ENCODE measurements around the gene FERMT2.

FERMT2 gene

GRCh38 chr14:52862632-52863333 is 88.1 kb downstream of the FERMT2 start:
- H3K27ac ChIP-seq: peak overlapping the region; percentile 81
- H3K36me3 ChIP-seq (ENCODE audit: insufficient read depth, low read length): peaks cover 32% of the 10 kb centered on the region
- no peak for TF ChIP-seq POLR2AphosphoS5 (IDR thresholded peaks at IDR 0.05; ENCODE audit: borderline replicate concordance, low read depth, low read length)
- no peak for TF ChIP-seq FOXP2 (optimal IDR thresholded peaks at IDR 0.05; ENCODE audit: control extremely low read depth, extremely low read length, insufficient read depth)
- no peak for TF ChIP-seq EZH2 (IDR thresholded peaks at IDR 0.05)
- no peak for DNase-seq (ENCODE audit: low read depth, low spot score)
- H3K4me3 ChIP-seq: no peak overlapping the region
- H3K9me3 ChIP-seq (ENCODE audit: low read depth, low read length): no peaks in the 10 kb centered on the region
- peak overlapping the region; percentile 4 for H3K9ac ChIP-seq (ENCODE audit: insufficient read length)

DNA sequence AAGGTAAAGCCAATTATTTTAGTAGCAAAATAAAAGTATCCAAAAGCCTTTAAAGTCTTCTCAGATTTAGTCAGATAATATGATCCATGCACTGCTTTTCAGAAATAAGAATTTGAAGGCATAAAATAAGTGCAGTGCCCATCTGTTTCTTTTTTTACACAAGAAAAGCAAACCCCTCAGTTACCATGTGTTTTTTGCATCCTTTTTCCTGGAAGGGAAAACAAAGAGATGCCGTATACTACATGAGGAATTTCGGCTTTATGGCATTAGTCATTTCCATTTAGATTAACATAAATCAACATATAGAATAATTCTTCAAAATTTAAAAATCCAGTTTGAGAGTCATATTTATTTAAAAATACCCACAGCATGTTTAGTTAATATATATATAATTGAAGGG is 89.4 kb downstream of the FERMT2 start:
- no peaks in the 10 kb centered on the region for H3K9me3 ChIP-seq (ENCODE audit: low read depth, low read length)
- TF ChIP-seq FOXP2 (optimal IDR thresholded peaks at IDR 0.05; ENCODE audit: control extremely low read depth, extremely low read length, insufficient read depth): no peak
- TF ChIP-seq EZH2 (IDR thresholded peaks at IDR 0.05): no peak
- TF ChIP-seq POLR2AphosphoS5 (IDR thresholded peaks at IDR 0.05; ENCODE audit: borderline replicate concordance, low read depth, low read length): no peak
- no peak overlapping the region for H3K9ac ChIP-seq (ENCODE audit: insufficient read length)
- no peak for DNase-seq (ENCODE audit: low read depth, low spot score)
- H3K27ac ChIP-seq: no peak overlapping the region
- peaks cover 35% of the 10 kb centered on the region for H3K36me3 ChIP-seq (ENCODE audit: insufficient read depth, low read length)
- H3K4me3 ChIP-seq: no peak overlapping the region

DNA sequence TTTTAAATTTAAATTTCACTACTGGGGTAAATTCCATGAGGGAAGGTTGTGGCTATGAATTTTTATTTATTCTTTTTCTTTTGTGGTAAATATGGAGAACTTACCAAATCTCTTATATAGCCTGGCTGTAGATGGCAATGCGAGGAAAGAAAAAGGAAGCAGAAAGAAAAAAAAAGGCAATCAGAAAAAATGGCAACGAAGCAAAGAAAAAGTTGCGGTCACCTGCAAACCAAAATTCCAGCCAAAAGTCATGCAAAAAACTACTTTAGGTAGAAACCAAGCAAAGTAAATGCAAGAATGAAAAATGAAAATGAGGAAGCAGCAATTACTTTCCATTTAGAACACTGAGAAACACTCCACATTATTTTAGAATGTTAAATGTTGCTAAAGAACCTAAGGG is 89.9 kb downstream of the FERMT2 start:
- no peak for TF ChIP-seq POLR2AphosphoS5 (IDR thresholded peaks at IDR 0.05; ENCODE audit: borderline replicate concordance, low read depth, low read length)
- no peak for TF ChIP-seq EZH2 (IDR thresholded peaks at IDR 0.05)
- no peak for TF ChIP-seq FOXP2 (optimal IDR thresholded peaks at IDR 0.05; ENCODE audit: control extremely low read depth, extremely low read length, insufficient read depth)

DNA sequence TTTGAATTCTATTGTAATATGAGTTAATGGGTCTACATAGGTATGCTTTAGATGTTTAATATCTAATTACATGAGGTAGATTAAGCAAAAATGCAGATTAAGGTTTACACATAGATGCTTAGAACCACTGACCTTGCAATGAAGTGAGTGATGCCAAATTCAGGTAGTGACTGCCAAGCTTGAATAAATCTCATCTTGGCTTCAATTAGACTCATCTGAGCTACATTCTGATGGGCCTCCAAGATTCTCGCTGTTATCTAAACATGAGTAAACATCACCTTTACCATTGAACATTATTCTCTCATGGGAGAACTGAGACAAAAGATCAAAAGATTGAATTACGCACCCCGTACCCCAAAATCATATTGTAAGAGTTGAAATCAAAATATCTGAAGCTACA is 90.6 kb downstream of the FERMT2 start:
- Histone ChIP-seq H3K36me3 (ENCODE audit: insufficient read depth, low read length) (peaks cover 35% of the 10 kb centered on the region), H3K4me3 (no peak overlapping the region), H3K27ac (no peak overlapping the region), H3K9ac (ENCODE audit: insufficient read length) (no peak overlapping the region), H3K9me3 (ENCODE audit: low read depth, low read length) (no peaks in the 10 kb centered on the region)
- no peak for DNase-seq (ENCODE audit: low read depth, low spot score)
- TF ChIP-seq EZH2 (IDR thresholded peaks at IDR 0.05): no peak
- TF ChIP-seq POLR2AphosphoS5 (IDR thresholded peaks at IDR 0.05; ENCODE audit: borderline replicate concordance, low read depth, low read length): no peak
- TF ChIP-seq FOXP2 (optimal IDR thresholded peaks at IDR 0.05; ENCODE audit: control extremely low read depth, extremely low read length, insufficient read depth): no peak

More for the DNA sequence above, 89.9 kb downstream of the FERMT2 start:
- Histone ChIP-seq H3K9ac (ENCODE audit: insufficient read length) (no peak overlapping the region), H3K36me3 (ENCODE audit: insufficient read depth, low read length) (peaks cover 35% of the 10 kb centered on the region), H3K4me3 (no peak overlapping the region), H3K27ac (no peak overlapping the region), H3K9me3 (ENCODE audit: low read depth, low read length) (no peaks in the 10 kb centered on the region)
- no peak for DNase-seq (ENCODE audit: low read depth, low spot score)

- no peak overlapping the region for H3K4me3 ChIP-seq
- no peak overlapping the region for H3K27ac ChIP-seq
- H3K9me3 ChIP-seq (ENCODE audit: low read depth, low read length): no peaks in the 10 kb centered on the region
- DNase-seq (ENCODE audit: low read depth, low spot score): no peak
- no peak overlapping the region for H3K9ac ChIP-seq (ENCODE audit: insufficient read length)
- H3K36me3 ChIP-seq (ENCODE audit: insufficient read depth, low read length): peaks cover 26% of the 10 kb centered on the region
- no peak for TF ChIP-seq EZH2 (IDR thresholded peaks at IDR 0.05)
These were observed 94.7 kb downstream of the FERMT2 start for GRCh38 chr14:52856139-52856538.

GRCh38 chr14:52853522-52853854 is 97.4 kb downstream of the FERMT2 start:
- Histone ChIP-seq H3K27ac (peak overlapping the region; percentile 61), H3K4me3 (no peak overlapping the region)
- TF ChIP-seq FOXP2 (optimal IDR thresholded peaks at IDR 0.05; ENCODE audit: control extremely low read depth, extremely low read length, insufficient read depth) (no peak), POLR2AphosphoS5 (IDR thresholded peaks at IDR 0.05; ENCODE audit: borderline replicate concordance, low read depth, low read length) (no peak), EZH2 (IDR thresholded peaks at IDR 0.05) (no peak)

GRCh38 chr14:52852810-52853521 is 97.9 kb downstream of the FERMT2 start:
- Histone ChIP-seq H3K9me3 (ENCODE audit: low read depth, low read length) (no peaks in the 10 kb centered on the region), H3K9ac (ENCODE audit: insufficient read length) (no peak overlapping the region), H3K27ac (peak overlapping the region; percentile 61), H3K36me3 (ENCODE audit: insufficient read depth, low read length) (peaks cover 5% of the 10 kb centered on the region; the same call in 1 of the 2 replicates), H3K4me3 (no peak overlapping the region)
- no peak for DNase-seq (ENCODE audit: low read depth, low spot score)
- TF ChIP-seq POLR2AphosphoS5 (IDR thresholded peaks at IDR 0.05; ENCODE audit: borderline replicate concordance, low read depth, low read length): no peak
- no peak for TF ChIP-seq EZH2 (IDR thresholded peaks at IDR 0.05)
- no peak for TF ChIP-seq FOXP2 (optimal IDR thresholded peaks at IDR 0.05; ENCODE audit: control extremely low read depth, extremely low read length, insufficient read depth)

More at GRCh38 chr14:52853522-52853854, 97.4 kb downstream of the FERMT2 start:
- DNase-seq (ENCODE audit: low read depth, low spot score): no peak
- peaks cover 11% of the 10 kb centered on the region for H3K36me3 ChIP-seq (ENCODE audit: insufficient read depth, low read length)
- no peaks in the 10 kb centered on the region for H3K9me3 ChIP-seq (ENCODE audit: low read depth, low read length)
- H3K9ac ChIP-seq (ENCODE audit: insufficient read length): no peak overlapping the region

GRCh38 chr14:52850451-52850909 is 100.4 kb downstream of the FERMT2 start:
- no peak overlapping the region for H3K9ac ChIP-seq (ENCODE audit: insufficient read length)
- DNase-seq (ENCODE audit: low read depth, low spot score): no peak
- no peak for TF ChIP-seq EZH2 (IDR thresholded peaks at IDR 0.05)
- TF ChIP-seq POLR2AphosphoS5 (IDR thresholded peaks at IDR 0.05; ENCODE audit: borderline replicate concordance, low read depth, low read length): no peak
- no peak for TF ChIP-seq FOXP2 (optimal IDR thresholded peaks at IDR 0.05; ENCODE audit: control extremely low read depth, extremely low read length, insufficient read depth)
- H3K4me3 ChIP-seq: no peak overlapping the region
- H3K36me3 ChIP-seq (ENCODE audit: insufficient read depth, low read length): no peaks in the 10 kb centered on the region
- no peak overlapping the region for H3K27ac ChIP-seq
- H3K9me3 ChIP-seq (ENCODE audit: low read depth, low read length): no peaks in the 10 kb centered on the region

All from SK-N-MC (cell line).